GM21526 (cell line): ENCODE results near the gene ARHGAP28.

Experiments used
- ATAC-seq: cut with Tn5 transposase; IDR thresholded peaks from one replicate; pipeline ENCODE4 v1.9.1; 2021; ENCODE audit warnings: moderate library complexity; ENCODE audit not compliant: unreplicated experiment, low FRiP score

The ARHGAP28 gene

DNA sequence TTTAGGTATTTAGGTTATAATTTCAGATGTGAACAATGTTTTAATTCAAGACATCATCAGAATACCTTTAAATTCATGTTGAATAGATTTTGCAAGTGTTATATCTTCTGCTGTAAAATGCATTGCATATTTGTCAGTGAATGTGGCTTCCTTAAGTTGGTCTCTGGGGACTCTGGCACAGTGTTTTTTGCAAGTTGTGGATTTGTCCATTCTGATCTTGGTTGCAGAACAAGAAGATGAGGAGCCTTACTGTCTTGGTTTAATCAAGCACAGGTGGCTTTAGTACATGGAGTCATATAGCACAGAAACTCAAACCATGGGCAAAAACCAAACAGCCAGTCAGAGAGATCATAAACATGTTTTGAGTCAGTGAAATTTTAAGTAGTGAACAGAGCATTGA is 135.7 kb downstream of the ARHGAP28 start:
- no peak for ATAC-seq

DNA sequence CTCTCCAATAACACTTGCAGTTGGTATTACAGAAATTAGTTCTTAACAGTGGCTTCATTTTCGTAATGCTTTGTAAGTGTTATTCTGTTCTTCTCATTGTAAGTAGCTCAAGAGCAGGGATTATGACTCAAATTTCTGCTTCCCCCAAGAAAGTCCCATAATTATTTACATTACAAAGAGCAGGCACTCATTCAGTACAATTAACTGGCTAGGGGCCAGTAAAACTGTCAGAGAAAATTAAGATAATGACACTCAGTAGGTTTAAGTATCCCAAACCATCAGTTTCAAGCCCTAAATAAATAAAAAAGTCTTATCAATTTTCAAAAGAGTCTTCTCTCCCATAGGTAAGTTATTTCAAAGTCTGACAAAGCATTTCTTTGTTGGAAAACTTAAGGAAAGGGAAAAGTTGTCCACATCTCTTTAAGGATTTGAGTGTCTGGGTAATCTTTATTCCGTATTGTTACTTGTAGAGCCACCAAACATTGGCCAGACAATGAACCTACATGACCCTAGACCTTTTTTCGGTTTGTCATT is 137.1 kb downstream of the ARHGAP28 start:
- ATAC-seq, result no peak

DNA sequence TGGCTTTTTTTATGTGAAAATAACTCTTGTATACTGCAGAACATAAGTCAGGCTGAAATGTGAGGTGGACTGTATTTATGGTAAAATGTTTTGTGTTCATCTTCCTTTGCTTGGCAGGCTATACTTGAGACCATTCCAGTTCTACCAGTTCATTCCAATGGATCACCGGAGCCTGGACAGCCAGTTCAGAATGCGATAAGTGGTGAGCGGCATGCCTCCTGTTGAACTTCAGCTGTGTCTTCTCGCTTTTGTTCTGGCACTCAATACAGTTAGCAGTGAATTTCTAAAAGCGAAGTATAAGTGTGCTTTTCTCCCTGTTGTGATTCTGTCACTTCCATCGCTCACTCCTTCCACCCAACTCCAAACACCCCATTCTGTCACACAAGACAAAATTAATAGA is 138.5 kb downstream of the ARHGAP28 start:
- no peak for ATAC-seq

DNA sequence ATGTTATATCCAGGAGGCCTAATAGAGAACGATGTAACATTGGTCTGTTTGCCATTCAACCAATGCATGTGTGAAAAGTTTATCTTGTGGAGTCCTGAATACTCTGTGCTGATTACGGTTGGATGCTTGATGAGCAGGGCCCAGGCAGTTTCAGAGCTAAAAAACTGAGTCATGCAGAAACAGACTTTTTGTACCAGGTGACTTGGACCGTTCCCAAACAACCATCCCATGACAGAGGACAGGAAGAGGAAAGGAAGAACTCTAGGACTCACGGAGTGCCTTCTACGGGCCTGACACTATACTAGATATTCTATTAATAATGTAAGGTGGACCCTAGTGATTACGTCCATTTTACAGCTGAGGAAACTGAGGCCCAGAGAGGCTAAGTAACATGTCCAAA is 142.1 kb downstream of the ARHGAP28 start:
- no peak for ATAC-seq

DNA sequence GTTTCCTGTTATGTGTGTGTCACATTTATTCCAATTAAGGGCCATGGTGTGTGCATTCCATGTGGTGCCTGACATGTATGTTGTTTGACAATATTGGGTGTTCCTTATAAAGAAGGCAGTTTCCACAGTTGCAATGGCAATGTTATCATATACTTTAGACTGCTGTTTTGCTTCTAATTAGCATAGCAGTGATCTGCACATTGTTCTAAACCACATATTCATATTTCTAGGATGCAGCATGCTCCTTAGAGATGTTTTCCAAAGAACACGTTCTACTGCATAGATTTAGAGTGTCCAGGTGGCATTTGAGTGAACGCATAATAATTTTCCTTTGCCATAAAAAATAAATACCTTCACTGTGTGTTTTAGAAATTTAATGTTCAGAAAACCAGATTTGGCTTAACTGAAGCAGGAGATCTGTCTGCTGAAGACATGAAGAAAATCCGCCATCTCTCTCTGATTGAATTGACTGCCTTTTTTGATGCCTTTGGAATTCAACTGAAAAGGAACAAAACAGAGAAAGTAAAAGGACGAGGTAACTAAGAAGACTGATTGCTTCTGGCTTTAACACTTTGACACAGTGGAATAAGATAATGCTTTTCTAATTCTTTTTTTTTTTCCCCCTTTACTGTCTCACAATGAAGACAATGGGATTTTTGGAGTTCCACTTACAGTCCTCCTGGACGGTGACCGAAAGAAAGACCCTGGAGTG is 143.7 kb downstream of the ARHGAP28 start:
- ATAC-seq, result no peak

DNA sequence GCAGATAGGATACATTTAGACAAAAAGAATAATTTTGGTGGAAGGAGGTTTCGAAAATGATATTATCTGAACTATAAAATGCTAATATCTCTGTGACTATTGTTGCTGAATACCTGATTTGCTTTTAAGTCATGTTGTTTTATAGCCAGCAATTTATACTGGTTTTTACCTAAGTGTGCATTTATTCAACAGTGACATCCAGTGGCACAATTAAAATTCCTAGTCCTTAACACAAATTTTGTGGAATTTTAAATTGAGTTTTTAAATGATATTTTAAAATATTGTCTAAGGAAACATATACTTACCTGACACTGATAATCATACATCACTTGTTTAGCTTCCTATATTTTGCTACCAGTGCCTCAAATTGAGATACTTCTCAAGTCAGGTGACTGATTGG is 144.8 kb downstream of the ARHGAP28 start:
- no peak for ATAC-seq

DNA sequence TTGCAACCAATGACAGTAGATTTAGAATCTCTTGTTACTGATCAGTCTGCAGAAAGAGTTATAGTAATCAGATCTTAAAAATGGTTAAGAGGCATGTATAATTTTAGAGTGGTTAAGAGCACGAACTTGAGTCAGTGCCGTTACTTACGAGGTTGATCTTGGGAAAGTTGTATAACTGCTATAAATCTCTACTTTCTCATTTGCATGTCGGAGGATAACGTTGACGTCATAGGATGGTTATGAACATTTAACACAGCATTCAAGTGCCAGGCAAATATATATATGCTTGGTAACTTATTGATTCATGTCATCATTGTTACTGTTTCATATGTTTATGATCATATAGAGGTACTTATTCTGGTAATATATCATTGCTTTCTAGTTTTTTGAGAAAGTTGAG is 146.2 kb downstream of the ARHGAP28 start:
- ATAC-seq, result no peak

DNA sequence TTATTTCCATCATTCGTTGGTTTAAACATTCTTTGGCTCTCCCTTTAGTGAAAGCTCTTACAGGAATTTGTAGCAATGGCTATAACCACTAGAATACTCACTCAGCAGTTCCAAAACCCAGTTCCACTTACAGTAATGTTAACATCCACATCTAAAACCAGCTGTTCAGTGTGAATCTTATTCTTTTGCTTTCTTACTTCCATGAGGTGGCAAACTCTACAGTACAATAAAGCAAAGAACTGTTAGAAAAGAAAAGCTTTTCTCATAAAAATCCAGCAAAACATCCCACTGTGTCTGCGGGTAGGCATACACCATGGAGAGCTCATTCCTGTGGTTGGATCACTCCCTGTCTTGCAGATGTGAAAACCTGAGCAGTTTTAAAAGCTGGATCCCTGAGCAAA is 147.1 kb downstream of the ARHGAP28 start:
- ATAC-seq, result no peak

DNA sequence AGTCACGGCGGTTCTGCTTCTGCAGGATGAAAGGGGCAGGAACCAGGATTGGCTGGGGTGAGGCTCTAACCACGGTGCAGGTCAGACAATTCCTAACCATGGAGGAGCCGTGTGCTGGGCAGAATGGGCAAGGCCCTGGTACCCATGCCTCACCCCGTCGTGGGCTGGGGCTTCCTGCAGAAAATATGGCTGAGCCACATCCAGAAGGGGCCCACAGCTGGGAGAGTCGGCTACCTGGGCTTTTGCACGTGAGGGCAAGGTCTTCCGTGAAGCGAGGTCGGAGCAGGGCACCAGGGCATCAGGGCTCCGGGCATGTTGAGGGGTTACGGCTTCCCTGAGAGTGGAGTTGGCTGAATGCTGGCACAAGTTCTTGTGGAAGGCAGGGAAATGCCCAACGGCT is 147.8 kb downstream of the ARHGAP28 start:
- ATAC-seq, result no peak

DNA sequence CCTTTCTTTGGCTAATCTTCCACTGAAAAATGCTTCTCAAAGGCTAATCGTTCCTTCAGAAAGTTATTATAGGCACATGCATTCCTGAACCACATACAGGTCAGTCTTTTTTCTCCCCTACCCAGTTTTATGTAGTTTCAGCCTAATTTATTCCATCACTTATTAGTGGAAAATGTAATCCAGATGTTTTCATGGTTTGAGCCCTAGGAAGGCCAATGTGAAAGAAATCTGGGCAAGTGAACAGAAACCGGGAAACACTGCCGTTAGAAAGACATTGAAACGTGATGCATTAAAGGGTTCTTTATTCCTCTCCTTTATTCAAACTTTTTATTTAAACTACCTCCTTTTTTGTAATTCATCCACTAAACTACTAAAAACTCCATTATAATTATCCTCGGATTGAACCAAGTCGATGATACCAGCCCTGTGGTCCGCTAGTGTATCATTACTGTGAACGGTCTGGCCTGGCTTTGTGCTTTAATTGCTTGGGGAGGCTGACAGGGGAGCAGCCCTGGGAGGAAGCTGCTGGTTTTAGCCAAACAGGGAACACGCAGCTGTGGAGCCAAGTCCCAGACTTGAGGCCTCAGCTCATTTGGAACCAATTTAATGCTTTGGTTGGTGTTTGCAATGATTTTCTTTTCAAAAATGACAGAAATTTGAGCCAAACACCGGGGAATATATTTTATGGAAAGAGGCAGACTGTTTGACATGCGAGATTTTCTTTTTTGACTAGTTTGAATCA is 149.2 kb downstream of the ARHGAP28 start:
- no peak for ATAC-seq

DNA sequence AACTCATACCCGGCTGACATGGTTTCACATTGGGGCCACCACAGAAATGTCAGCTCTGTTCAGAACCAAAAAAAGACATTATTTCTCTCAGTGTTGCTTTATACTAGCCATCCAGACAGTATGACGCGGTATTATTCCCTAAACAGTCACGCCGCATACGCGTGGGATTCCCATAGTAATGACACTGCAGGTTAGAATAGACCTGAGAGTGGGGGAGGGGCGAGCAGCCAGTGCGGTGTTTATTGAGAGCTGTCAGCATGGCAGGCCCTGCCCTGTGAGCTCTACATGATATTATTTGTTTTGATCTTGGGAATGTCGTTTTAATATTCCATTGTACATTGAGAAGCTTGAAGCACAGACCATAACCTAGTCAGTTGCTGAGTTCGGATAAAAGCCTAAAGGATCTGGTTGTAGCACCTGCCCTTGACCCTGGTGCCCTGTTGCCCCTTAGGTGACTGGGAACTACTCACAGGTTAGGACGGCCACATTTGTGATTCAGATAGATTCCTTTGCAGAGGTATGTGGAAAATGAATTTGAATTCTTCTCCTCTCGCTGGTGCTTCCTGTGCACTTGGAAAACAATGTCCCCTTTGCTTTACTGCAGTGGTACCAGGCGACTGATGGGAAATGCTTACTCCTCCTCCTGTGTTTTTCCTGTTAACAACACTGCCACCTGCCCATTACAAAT is 150.1 kb downstream of the ARHGAP28 start:
- ATAC-seq, result no peak

DNA sequence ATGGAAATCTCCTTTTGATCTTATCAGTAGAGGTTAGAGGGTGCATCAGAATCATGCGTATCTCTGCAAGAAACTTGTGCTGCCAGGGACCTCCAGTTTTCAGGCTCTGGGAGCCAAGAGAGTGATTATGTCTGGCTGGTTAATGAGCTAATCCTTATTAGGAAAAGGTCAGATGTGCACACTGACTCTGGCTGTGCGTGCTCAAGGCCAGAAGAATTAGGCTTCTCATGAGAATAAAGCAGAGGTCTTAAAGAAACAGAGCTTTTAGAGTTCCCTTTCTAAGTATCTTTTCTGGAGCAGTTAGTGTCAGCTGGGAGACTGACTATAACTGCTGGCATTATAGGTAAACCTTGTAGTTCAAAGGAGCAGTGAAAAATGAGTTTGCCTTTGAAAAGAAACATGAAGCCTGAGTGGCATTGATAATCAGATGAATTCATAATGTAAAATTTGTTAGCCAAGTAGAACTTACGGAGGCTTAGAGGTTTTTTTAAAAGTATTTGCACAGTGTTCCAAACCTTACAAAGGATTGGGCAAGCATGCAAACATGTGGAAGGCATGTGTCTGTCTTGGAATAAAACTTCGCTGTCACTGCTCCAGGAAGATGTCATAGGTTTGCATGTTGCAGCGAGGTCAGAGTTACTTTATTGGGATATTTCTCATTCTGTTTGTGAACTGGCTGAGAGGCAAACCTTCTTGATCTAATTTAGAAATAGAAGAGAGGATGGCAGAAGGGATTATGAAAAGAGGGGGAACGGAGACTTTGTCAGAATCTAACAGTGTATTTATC is 151.7 kb downstream of the ARHGAP28 start:
- ATAC-seq, result no peak

DNA sequence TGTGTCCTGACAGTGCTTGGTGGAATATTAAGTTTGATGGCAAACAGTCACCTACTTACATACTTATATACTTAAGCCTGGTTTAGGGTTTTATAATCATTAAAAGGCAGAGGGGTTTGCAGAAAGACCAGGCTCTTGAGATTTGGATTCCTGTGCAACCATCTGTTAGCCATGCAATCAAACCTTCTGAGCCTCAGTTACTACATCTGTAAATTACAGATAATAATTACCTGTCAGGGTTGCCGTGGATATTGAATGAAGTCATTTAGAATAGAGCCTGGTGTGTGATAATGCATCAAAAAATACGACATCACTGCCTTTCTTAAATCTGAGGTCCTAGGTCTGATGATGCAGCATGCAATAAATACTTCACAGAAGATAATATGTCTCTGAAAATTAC is 152.9 kb downstream of the ARHGAP28 start:
- ATAC-seq, result no peak

DNA sequence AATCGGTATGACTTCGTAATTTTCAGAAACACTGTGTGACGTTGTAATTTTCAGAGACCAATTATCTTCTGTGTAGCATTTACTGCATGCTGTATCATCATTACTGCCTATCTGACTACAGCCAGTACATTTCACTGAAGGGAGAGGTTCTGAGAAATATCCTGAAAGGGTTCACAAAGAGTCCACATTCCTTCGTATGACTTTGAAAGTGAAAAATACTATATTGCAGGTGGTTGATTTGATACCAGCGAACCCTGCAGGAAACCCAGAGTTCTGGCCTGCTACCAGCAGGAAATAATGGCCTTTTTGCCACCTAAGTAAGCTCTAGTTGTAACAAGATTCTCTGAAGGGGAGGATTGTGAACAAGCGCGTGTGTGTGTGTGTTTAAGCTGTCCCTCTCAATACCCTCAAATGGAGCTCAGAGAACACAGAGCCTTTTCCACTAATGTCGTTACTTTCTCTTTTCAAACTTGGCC is 155.5 kb downstream of the ARHGAP28 start:
- ATAC-seq, result no peak

DNA sequence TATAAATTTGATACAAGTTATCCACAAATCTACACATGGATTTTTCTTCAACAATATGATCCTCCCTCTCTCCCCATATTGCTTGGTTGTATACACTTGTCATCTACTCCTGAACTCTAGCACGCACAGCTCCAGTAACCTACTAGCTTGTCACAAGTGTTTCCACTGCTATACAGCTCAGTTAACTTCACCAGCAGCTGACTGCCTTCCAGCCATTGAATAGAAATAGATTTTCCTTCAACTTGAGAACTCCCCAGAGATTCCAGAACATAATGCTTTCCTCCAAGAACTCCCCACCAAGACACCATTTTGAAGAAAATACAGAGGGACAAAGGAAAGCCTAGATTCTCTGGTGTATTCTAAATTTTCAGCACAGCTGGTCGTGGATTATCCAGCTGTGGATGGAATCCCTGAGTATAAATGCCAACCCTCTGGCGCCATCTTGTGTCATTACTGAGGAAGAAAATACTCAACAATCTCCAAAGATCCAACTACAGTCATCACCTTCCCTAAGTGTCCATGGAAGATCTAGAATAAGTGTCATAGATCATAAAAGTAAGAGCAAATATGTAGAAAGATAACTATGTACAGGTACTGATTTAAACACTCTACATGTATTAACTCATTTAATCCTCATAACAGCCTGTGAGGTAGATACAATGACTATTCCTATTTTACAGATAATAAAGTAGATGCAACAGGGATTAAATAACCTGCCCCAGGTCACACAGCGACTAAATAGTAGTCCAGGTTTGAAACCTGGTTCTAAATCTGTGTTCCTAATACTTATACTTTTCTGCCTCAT is 156.7 kb downstream of the ARHGAP28 start:
- no peak for ATAC-seq

DNA sequence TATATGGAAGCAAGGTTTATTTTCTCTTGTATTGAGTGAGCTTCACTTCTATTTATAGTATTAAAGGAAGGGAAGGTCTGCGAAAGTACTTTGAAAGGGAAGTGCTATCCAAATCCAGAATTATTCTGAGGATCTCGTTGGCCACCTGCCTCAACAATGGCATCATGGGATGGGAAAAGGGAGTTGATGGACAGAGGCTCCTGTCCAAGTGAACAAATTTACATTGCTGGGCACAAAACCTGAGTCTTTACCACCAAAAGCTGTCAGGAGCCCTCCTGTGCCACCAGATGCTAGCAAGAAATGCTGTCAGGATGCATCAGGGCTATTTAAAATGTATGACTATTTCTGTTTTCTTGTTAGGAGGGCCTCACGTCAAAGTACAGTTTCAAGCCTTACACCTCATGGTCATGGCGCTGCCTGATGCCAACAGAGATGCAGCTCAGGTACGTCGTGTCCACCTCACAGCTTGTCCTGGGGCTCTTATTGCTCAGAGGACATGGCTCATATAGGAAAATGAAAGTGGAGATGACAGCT is 157.3 kb downstream of the ARHGAP28 start:
- ATAC-seq, result no peak

DNA sequence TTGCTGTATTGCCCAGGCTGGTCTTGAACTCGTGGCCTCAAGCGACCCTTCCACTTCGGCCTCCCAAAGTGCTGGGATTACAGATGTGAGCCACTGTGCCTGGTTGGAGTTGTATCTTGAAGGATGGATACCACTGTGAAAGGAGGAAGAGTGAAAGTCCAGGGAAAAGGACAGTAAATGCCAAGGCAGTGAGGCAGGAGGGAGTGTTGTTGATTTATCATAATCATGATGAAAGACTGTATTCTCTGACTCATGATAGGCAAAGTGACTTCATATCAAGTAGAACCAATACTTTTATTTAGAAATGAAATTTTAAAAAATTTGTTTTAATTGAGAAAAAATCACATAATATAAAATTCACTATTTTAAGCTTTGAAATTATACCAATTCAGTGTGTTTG is 162.3 kb downstream of the ARHGAP28 start:
- ATAC-seq, result no peak

DNA sequence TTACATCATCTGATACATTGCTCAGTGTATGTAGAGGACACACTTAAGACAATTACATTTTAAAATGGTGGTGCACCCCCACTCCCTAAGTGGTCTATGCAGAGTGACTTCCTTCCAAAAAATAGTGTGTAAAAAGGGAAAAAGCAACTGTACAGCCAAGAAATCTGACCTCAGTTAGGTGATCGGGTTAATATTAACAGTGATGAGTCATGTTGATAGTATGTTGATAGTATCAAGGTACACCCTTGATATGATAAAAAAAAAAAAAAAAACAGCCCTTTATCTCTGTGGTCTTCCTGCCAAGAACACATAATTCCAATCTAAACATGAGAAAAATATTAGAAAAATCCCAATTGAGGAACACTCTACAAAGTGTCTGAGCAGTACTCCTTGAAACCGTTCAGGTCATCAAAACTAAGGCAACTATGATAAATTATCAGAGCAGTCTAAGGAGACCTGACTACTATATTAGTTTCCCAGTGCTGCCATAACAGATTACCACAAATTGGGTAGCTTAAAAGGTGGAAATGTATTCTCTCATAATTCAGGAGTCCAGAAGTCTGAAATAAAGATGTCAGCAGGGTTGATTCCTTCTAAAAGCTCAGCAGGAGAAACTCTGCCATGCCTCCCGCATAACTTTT is 171.9 kb downstream of the ARHGAP28 start:
- no peak for ATAC-seq

DNA sequence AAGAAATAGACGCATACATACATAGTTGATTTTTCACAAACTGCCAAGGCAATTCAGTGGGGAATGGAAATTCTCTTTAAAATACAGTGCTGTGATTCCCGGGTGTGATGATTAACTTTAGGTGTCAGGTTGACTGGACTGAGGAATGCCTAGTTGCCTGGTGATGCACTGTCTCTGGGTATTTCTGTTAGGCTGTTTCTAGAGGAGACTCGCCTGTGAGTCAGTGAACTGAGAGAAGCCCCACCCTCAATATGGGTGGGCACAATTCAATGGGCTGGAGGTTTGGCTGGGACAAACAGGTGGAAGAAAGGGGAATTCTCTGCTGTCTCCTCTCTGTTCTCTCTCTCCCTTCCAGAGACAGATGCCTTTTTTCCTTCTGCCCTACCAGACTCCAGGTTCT is 187.6 kb downstream of the ARHGAP28 start:
- ATAC-seq, result no peak
